ENCODE measurements around the gene CREBBP.

CREBBP gene

DNA sequence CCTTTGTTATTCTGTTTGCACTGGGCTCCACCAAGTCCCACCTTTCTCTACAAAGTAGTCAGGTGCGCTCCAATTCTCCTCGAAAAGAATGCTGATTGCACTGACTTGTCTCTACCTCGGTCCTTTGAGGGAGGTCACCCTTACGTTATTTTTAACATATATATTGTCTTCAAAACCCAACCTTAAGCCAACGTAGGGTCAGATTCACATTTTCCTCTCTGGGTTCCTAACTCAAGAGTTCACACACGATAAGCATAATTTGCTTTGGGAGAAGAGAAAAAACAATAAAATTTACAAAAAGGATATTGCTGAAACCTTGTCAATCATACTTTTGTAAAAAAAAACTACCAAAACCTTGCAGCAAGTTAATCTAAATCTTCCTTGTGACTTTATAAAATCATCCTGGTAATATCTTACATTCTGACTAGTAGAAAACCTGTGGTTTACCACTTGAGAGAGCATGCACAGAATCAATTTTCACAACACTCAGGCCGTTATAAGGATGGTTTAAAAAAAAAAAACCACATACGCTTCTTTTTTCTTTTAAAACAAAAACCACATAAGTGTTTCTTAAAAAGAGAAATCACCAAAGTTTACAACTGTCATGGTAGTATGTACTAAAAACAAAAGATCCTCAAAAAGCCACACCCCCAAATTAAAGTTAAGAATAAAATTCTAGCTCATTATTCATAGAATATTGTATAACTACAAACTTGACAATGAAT is 91.0 kb downstream of the CREBBP start:
- no peak for DNase-seq

DNA sequence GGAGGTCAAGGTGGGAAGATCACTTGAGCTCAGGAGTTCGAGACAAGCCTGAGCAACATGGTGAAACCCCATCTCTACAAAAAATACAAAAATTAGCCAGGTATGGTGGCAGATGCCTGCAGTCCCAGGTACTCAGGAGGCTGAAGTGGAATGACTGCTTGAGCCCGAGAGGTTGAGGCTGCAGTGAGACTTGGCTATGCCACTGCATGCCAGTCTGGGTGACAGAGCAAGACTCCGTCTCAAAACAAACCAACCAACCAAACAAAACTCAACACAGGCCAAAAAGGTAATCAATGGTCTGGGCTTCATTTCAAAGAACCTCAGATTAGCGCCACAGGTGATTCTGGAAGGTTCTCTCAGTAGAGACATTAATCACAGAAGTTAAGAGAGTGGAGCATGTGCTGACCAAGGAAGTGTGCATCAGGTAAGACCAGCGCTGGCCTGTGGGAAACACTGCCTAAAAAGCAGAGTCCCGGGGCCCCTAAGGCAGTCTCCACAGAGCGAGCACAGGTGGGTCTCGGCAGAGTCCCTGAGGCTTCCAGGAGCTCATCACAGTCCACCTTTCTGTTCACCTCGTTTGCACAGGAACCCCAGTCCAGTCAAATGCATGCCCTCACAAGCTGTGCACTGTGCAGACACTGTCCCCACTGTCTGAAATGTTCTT is 91.7 kb downstream of the CREBBP start:
- no peak for DNase-seq

DNA sequence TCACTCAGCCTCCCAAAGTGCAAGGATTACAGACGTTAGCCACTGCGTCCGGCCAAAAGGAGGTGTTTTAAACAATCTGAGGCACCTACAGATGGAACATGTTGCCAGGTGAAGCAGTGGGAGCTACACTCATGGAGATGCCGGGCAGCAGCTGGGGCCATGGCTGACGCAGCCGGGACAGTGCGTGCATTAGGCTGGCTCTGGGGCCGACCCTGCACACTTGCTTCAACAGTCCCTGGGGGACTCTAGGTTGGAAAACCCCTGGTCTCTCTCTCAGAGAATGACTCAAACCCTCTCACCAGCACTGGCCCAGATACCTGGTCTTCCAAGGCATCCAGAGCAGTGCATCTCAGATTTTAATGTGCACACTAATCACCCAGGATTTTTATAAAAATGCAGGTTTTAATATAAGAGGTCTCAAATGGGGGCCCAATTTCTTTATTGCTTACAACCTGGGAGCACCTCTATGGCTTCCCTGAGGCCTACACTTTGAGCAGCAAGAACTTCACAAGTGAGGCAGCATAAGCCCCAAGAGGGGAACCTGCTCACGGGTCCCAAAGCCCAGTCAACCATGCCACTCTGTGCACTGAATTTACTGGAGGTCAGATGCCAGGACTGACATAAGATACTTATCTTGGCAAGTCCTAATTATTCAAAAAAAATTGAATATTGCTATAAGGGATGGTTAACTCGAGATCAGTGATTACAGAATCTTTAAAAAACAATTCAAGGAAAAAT is 92.4 kb downstream of the CREBBP start:
- no peak for DNase-seq

DNA sequence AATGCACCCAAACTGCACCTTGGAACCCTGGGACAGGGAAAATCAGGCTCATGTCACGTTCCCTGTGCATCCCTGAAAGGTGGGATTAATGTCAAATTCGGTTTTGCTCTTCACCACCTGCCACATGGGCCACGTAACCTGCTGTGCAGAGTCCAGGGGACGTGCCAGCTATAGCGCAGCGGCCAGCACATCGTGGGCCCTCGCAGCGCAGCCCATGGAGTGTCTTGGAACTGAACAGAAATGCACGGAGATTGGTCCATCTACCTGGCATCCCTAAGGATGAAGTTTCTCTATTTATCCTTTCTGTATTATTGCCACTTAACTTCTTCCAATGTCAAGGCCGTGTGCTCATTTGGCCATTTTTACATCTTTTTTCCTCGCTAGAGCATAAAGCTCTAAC is 95.1 kb downstream of the CREBBP start:
- no peak for DNase-seq

DNA sequence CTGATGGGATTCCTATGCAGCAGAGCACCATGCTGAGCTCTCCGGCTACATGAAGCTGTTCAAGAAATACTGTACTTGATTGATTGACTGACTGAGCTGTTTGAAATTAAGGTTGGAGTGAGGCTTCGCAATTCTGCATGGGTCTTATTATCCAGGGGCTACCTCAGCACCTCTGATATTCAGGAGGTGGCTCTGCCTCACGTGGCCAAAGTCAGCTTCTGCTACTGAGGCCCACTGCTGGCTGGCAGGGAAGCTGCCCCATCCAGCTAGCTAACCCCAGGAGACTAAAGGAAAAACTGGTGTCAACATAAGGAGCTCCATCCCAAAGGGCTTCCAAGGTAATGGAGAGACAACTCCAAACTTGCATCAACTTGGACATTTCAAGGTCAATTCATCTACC is 97.0 kb downstream of the CREBBP start:
- no peak for DNase-seq

DNA sequence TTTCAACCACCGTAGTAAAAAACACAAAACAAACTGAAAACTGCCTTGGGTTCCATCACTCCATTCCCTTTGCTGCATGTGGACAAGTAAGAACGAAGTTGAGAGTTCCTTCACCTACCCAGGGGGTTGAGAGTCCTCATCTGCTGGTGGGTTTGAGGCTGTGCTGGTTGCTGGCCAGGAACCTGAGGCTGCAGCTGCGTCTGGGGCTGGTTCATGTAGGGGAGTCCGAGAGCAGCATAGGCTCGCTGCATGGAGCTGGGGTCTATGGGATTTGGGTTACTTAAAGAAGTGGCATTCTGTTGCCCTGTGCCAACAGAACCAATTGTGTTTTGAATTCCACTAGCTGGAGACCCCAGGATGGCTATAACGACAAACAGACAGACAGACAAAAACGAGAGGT is 97.9 kb downstream of the CREBBP start:
- DNase-seq, result no peak

DNA sequence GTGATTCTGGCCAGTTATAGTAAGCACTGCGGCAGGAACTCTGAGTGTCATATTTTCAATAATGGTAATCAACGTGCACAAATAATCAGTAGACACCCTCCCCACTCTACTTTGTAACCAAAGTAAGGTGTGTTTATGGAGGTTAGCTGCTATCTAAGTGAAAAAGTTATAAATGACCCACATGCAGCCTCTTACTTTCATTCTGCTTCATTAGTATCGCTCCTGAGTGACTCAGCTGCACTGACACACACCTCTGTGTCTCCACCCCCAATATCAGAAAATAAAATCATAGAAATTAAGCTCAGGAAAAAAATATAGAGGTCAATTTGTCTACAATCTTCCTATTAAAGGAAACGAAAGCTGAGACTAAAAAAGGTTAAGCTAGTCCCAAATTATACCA is 99.1 kb downstream of the CREBBP start:
- DNase-seq, result no peak

DNA sequence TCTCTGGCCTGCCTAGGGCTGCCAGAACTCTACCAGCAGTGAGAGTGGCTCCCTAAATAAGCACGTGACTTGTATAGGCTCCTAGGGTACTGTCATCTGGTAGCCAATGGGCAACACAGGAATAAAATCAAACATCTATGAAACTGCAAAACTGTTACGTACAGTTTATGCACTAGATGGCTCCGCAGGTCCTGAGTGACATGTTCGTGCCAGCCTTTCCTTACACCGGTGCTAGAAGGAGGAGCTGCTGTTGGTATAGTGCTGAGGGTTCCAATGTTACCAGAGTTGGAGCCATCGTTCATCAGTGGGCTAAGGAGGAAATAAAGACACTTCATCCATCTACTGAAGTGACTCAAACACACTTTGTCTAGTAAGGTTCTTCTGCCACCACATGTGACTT is 99.9 kb downstream of the CREBBP start:
- no peak for DNase-seq

DNA sequence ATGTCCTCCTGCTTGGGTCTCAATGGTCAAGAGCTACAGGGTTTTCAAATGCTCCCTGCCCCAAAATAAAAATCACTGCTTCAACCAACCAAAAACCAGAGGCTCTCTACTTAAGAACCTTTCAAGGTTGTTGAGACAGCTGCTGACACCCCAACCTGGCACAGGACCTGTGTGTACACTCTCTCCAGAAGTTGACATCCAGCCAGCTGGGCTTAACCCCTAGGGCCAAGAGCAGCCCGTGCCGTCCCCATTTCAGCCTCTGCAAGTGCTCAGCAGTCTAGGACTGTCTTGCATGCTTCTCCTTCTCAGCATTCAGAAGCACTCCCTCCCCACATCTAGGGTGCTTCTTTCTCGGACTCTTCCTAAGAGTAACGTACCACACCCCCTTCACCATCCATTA is 104.2 kb downstream of the CREBBP start:
- no peak for DNase-seq

DNA sequence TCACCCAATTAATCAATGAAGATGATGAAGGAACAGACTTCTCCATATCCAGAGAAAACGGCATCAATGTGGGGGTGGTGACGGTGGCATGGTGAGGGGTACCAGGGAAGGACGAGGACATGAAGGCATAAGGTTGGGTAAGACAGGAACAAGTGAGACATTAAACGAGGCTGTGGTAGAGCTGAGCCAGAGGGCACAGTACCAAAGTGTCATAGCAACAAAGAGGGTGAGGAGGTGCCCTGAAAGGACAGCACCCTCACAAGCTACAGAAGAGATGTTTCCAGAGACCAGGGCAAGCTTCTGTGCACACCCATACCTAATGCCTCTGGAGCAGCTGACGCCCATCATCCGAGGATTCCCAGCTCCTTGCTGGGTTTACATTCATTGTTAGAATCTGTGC is 105.7 kb downstream of the CREBBP start:
- DNase-seq, result no peak

DNA sequence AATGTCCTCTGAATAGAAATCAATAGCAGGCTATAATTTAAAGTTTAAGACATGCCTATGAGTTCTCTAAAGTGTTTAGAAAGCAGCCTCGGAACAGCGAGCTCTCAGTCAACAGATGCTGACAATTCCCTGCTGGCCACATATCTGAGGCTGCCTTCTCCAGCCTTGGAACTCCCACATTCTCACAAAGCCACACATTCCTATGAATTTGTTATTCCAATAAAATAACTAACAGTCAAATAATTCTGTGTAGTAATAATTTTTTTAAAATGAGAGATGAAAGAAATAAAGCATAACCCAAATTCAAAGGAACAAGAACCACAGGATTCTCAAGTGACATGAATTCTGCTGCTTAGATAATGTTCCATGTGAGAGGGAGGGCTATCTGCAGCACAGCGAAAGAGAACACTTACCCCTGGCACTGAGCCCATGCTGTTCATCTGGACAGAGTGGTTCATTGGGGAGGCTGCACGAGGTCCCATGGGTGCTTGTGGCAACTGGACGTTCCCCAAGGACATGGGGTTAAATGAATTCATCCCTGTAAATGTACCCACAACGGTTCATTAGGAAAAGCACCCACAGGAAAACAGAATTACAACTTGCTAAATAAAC is 106.3 kb downstream of the CREBBP start:
- DNase-seq, result no peak

DNA sequence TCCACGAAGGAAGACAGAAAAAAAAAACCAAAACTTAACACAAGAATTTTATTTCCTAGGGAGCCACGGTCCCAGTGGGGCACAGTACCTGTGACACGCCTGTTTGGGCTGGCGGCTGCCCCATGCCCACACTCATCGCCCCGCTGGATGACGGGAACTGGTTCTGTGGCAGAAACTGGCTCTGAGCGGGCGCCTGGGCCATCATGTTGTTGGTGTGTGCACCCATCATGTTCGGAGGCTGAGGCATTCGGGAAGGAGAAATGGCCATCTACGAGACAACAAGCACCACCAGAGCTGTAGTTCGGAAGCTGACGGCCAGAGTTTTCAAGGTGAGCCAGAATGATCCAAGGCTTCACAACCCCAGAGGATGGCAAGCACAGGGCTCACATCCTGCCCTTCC is 106.8 kb downstream of the CREBBP start:
- DNase-seq, result no peak

DNA sequence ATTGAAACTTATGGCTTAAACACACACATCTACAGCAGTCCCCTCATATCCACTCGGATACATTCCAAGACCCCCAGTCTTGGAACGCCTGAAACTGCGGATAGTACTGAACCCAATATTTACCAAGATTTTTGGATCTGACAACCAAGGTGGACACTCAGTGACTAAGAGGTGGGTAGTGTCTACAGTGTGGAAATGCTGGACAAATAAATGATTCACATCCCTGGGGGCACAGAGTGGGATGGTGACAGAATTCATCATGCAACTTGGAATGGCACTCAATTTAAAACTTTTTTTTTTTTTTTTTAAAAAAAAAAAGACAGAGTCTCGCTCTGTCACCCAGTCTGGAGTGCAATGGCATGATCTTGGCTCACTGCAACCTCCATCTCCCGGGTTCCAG is 109.0 kb downstream of the CREBBP start:
- DNase-seq, result no peak

DNA sequence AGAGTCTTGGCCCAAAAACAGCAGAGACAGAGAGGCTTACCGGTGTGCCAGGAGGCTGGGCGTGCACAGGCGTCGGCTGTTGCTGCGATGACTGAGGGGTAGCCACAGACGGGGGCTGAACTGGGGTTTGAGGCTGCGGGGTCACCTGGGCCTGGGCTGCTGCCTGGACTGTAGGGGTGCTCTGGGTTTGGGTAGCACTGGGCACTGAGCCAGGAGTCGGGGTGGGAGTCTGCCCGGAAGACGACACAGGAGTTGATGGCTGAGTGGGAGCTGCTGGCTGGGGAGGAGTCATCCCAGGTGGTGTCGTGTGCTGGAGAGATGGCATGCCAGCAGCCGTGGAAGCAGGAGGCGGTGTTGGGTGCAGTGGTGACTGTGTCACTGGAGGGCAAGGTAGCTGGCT is 110.0 kb downstream of the CREBBP start:
- no peak for DNase-seq

DNA sequence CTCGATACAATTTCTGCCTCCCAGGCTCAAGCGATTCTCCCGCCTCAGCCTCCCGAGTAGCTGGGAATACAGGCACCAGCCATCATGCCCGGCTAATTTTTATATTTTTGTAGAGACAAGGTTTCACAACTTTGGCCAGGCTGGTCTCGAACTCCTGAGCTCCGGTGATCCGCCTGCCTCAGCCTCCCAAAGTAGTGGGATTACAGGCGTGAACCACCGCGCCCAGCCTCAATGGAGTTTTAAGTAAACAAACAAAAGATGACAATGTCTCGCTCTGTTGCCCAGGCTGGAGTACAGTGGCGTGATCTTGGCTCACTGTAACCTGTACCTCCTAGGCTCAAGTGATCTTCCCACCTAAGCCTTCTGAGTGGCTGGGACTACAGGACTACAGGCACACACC is 110.6 kb downstream of the CREBBP start:
- DNase-seq, result no peak

DNA sequence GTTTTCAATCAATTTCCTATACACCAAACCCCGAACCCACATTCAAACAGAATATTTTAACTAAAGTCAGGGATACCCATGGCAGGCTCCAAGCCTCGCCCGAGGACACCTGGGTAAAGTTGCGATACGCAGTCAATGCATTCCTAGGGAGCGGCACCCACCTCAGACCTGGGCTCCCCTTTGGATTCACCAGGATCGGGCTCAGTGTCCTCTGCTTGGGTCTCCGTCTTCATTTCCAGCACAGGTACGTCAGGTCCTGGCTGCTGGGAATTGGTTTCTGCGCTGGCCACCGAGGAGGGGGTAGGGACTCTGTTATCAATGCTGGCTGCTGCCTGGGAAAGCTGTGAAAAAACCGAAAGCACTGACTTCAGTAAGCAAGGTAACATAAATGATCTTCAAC is 111.5 kb downstream of the CREBBP start:
- no peak for DNase-seq

DNA sequence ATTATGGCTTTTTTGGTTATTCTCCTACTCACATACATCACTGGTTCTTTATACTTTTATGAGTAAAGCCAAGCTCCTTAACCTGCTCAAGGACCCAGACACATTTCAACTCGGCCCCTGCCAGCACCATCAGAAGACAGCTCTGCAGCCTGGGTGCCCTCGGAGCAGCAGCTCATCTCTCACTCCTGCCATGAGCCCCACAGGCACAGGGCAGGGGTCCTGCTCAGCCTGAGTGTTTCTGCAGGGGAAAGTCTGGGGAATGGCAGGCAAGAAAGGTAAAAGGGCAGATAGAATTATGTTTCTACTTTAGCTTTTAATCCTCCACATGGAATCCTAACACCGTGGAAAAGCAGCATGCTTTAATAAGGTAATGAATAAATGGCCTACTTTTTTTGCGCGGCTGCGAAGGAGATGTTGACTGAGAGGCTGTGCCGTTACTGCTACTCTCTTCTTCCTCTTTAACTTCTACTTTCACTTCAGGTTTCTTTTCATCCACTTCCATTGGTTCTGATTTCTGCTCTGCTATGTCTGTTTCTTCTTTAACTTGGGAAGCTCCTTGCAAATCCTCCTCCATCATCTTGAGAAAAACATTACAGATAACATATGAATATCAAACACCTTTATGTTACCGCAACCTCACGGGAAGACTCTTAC is 113.1 kb downstream of the CREBBP start:
- DNase-seq, result no peak

DNA sequence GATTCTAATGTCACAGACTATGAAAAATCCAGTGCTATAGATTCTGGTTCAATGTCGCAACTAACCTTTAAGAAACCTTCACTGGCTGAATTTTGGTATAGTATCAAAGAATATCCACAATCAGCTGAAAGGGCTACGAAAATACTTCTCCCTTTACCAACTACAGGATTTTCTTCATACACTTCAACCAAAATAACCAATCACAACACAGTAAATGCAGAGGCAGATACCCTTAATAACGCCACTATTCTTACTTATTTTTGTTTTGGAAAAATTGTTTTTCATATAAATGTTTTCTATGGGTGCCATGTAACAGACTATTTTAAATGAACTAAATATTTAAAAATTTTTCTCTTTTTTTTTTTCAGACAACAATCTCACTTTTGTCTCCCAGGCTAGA is 114.3 kb downstream of the CREBBP start:
- DNase-seq, result no peak

DNA sequence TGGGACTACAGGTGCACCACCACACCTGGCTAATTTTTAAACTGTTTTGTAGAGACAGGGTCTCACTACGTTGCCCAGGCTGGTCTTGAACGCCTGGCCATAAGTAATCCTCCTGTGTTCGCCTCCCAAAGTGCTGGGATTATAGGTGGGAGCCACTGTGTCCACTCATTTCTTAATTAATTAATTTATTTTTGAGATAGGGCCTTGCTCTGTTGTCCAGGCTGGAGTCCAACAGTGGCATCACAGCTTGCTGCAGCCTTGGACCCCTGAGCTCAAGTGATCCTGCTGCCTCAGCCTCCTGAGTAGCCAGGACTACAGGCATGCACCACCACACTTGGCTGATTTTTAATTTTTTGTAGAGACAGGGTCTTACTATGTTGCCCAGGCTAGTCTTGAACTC is 116.1 kb downstream of the CREBBP start:
- no peak for DNase-seq

DNA sequence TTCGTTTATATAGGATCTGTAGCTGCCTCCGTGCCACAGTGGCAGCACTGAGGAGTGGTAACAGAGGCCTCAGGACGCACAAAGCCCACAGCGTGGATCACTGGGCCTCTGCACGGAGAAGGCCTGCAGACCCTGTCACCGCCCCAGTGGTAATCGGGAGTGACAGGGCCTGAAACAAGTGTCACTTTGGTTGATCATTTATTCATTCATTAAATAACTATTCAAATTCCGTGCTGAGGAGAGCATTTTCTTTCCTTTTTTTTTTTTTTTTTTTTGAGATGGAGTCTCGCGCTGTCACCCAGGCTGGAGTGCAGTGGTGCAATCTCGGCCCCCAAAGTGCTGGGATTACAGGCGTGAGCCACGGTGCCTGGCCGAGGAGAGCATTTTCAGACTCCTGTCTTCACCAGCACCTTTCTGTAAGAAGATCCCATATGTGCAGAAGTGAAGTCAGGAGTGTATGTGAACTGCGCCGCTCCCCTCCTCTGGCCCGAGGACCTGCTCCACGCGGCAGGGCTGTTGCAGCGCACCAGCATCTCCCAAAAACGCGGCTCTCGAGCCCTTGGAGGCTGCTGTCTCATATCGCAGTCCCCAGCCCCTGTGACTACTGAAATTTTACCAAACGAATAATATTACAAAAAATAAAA is 118.3 kb downstream of the CREBBP start:
- DNase-seq, result no peak

DNA sequence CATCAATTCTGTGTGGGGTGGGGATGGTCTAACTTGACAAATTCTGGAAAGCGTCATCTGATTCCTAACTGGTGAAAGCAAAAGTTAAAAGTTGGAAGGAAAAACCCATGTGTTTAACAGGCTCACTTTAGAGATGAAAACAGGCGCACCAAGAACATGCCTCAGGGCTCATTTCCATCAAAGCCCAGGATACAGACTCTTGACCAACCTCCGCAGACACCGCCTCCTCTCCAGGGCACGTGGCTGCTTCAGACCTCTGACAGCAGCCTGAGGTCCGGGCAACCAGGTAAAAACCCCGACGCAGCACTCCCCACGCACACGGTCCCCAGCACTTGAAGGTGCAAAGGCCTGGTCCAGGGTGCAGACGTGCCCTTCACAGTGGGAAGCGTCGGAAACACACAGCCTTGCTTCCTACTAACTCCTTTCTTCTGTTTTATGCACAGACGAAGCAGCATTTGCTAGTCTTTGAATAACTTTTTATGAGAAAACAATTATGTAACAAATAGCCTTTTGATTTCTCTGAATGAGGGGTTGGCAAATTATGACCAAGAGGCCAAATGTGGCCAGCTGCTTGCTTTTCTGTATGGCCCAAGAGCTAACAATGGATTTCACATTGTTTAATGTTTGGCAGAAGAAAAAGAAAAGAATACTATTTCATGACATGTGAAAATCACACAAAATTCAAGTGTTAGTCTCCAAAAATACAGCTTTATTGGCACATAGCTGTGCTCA is 119.0 kb downstream of the CREBBP start:
- DNase-seq, result no peak

DNA sequence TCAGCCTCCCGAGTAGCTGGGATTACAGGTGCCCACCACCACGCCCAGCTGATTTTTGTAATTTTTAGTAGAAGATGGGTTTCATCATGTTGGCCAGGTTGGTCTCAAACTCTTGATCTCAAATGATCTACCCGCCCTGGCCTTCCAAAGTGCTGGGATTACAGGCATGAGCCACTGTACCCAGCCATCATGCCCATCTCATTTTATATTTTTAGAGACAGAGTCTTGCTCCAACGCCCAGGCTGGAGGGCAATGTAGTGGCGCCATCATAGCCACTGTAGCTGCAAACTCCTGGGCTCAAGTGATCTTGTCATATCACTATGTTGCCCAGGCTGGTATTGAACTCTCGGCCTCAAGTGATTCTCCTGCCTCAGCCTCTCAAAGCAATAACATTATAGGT is 120.0 kb downstream of the CREBBP start:
- no peak for DNase-seq

All from CD4-positive, alpha-beta T cell treated with Interferon gamma for 1 hour (primary cell).